GM18909 (cell line): ENCODE results near the gene MALAT1.
"Not testable (repeated sequence)": the region's sequence is repeated elsewhere in the genome, so short reads cannot be mapped to it uniquely, and the experiment has no call there.

Source experiments
- ATAC-seq: cut with Tn5 transposase; IDR thresholded peaks from one replicate; pipeline ENCODE4 v1.9.1; 2021; ENCODE audit warnings: mild to moderate bottlenecking; ENCODE audit not compliant: unreplicated experiment, poor library complexity

The MALAT1 gene

GRCh38 chr11:65498977-65499712 lies at the start of gene MALAT1:
TSS of gene MALAT1 (plus strand) at chr11:65499045.
- ATAC-seq = no peak

- not testable (repeated sequence) for ATAC-seq
These were observed 47.5 kb upstream of the MALAT1 start for GRCh38 chr11:65451301-65451700.

GRCh38 chr11:65452259-65452658 lies 46.6 kb upstream of the MALAT1 start:
- ATAC-seq = not testable (repeated sequence)

- no peak for ATAC-seq
These were observed 45.9 kb upstream of the MALAT1 start for GRCh38 chr11:65452806-65453490.

- no peak for ATAC-seq
These were observed 44.5 kb upstream of the MALAT1 start for GRCh38 chr11:65454311-65454695.

GRCh38 chr11:65454696-65455456 lies 44.0 kb upstream of the MALAT1 start:
- peak; percentile 89 for ATAC-seq

DNA sequence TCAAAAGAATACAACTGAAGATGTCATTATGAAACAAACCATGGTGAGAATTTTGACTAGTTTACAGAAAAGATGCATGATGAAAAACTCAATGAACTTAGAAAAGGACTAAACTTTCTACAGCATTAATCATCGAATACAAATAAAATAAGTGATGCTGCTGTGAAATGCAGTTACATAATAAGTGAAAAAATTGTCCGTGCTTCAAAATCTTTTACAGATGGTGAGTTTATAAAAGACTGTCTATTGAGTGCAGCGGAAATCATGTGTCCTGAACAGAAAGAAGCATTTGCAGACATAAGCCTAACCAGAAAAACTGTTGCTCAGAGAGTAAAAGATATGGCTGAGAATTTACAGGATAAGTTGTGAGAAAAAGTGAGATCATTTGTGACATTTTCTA lies 42.4 kb upstream of the MALAT1 start:
- ATAC-seq = no peak

- no peak for ATAC-seq
These were observed 39.3 kb upstream of the MALAT1 start for GRCh38 chr11:65459552-65459951.

DNA sequence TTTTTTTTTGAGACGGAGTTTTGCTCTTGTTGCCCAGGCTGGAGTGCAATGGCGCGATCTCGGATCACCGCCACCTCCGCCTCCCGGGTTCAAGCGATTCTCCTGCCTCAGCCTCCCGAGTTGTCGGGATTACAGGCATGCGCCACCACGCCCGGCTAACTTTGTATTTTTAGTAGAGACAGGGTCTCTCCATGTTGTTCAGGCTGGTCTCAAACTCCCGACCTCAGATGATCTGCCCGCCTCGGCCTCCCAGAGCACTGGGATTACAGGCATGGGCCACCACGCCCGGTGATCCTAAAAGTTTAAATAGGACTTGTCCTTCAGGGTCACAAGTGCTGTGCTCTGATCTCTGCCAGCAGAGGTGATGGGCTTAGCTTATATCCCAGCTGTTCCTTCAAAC lies 33.4 kb upstream of the MALAT1 start:
- not testable (repeated sequence) for ATAC-seq

GRCh38 chr11:65467306-65467705 lies 31.5 kb upstream of the MALAT1 start:
- not testable (repeated sequence) for ATAC-seq

GRCh38 chr11:65468874-65469333 lies 29.9 kb upstream of the MALAT1 start:
- ATAC-seq = no peak

DNA sequence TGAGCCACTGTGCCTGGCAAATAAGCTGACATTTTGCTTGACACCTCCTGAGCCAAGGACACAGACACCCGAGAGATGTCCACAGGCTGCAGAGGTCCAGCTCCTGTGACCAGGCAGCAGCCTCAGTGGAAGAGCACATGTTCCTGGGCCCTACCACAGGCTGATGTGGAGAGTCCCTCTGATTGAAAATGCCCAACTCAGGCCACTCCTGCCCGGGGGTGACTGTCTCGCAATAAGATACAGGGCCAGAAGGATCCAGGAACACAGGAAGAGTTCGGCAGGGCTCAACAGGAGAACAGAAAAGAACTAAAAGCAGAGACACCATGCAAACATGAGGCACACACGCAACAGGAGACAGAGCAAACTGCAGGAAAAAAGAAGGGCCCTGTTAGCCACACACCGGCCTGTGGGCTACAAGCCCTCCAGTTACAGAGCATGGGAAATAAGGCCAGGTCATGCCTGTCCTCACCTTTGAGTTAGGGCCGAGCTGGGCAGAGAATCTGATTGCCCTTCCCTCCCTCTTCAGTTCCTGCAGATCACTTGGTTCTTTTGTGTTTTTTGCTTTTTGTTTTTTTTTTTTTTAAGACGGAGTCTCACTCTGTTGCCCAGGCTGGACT lies 28.3 kb upstream of the MALAT1 start:
- no peak for ATAC-seq

DNA sequence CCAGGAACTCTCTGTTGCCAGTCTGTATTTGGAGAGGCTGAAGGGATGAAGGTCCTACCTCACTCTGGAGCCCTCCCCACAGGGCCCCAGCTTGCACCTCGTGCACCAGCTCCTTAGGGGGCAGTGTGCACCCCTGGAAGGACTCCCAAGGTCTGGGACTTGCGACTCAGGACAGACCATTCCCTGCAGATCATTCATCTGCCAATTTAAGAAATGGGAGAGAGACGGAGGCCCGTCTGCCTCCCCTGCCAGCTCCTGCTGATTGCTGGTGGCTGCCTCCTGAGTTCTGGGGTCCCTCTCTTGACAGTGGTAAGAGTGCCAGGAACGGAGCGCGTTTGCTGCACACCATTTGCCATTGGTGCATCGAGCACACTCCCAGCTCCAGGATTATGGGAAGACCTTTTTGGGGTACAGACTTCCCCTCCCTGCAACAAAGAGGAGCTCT lies 27.4 kb upstream of the MALAT1 start:
- ATAC-seq = no peak

GRCh38 chr11:65472588-65473277 lies 26.1 kb upstream of the MALAT1 start:
- not testable (repeated sequence) for ATAC-seq

GRCh38 chr11:65473278-65473860 lies 25.5 kb upstream of the MALAT1 start:
- no peak for ATAC-seq

DNA sequence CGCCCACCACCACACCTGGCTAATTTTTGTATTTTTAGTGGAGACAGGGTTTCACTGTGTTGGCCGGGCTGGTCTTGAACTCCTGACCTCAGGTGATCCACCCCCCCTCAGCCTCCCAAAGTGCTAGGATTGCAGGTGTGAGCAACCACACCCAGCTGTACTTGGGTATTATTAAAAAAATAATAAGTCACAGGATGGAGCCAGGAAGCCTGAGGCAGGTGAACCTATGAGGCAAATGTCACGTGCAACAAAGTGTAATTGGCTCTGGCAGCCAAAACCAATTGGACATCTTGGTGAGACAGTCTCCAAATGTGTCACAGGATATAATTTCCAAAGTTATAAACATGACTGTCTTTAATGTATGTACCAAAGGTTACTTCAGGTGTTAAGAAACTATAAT lies 24.0 kb upstream of the MALAT1 start:
- no peak for ATAC-seq

DNA sequence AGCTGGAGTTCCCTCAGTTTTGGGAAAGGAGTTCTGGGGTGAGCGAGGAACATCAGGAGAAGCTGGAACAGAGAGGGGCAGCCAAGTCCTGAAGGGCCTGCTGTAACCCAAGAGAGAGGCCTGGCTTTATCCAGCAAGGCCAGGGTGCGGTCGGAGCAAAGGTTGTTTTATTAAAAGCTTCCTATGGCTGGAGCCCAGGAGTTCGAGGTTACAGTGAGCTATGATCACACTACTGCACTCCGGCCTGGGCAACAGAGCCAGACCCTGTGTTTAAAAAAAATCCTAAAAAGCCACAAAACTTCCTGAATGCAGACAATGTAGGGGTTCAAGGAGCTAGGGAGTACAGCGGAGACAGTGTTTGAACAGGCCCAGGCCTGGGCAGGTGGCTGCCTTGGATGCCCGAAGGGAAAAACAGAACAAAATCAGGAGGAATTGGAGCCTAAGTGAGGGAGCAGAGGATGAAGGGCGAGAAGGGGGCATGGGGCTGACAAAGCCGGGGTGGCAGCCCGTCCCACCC lies 22.2 kb upstream of the MALAT1 start:
- peak; percentile 34 for ATAC-seq

GRCh38 chr11:65477149-65477965 lies 21.5 kb upstream of the MALAT1 start:
- ATAC-seq = peak; percentile 84
